Fibroblast of the aortic adventitia (primary cell): Measurements from ENCODE around the gene ADNP2. TPM values are rescaled to one million over a fixed set of nuclear protein-coding genes. Genes with fewer than 3 reads are reported as not detected.
"Not testable (repeated sequence)": the region's sequence is repeated elsewhere in the genome, so short reads cannot be mapped to it uniquely, and the experiment has no call there.

ENCODE experiments used
- DNase-seq: peaks from one replicate; pipeline ENCODE4 v3.0.0-alpha.2; 2010; ENCODE audit warnings: low read depth
- H3K4me3 ChIP-seq: 2 replicates; pipeline ENCODE4 v1.5.1; 2011; ENCODE audit warnings: low read depth, mild to moderate bottlenecking, control low read depth, low read length, moderate library complexity
- CTCF ChIP-seq: IDR thresholded peaks from 2 replicates; pipeline ENCODE4 v1.5.1; 2011; ENCODE audit warnings: mild to moderate bottlenecking, low read length, control low read depth, inconsistent platforms; ENCODE audit not compliant: insufficient read depth
- total RNA-seq: library from RNA; depleted of rRNA; stranded (reverse); fragments of >200 nt; gene quantifications from 2 replicates; pipeline ENCODE4 v1.2.3, GENCODE V29; 2012; ENCODE audit warnings: low replicate concordance

The ADNP2 gene
- total RNA-seq, 1 donor: 23.9 TPM

- no peak overlapping the region for H3K4me3 ChIP-seq
- DNase-seq: no peak
- no peak for TF ChIP-seq CTCF
Measured at GRCh38 chr18:80163183-80163582, 54.1 kb downstream of the ADNP2 start.

DNA sequence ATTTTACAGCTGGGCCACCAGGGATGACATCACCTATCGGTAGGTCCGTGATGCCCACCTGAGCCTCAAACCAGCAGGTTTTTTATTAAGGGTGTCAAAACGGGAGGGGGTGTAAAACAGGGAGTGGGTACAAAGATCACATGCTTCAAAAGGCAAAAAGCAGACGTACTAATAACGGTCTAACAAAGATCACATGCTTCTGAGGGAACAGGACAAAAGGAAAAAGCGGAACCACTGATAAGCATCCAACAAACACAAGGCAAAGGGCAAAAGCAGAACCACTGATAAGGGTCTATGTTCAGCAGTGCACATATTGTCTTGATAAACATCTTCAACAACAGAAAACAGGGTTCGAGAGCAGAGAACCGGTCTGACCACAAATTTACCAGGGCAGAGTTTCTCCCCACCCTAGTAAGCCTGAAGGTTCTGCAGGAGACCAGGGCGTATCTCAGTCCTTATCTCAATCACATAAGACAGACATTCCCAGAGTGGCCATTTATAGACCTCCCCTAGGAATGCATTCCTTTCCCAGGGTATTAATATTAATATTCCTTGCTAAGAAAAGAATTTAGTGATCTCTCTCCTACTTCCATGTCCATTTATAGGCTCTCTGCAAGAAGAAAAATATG lies 55.8 kb downstream of the ADNP2 start:
- H3K4me3 ChIP-seq, DNase-seq: not testable (repeated sequence)

DNA sequence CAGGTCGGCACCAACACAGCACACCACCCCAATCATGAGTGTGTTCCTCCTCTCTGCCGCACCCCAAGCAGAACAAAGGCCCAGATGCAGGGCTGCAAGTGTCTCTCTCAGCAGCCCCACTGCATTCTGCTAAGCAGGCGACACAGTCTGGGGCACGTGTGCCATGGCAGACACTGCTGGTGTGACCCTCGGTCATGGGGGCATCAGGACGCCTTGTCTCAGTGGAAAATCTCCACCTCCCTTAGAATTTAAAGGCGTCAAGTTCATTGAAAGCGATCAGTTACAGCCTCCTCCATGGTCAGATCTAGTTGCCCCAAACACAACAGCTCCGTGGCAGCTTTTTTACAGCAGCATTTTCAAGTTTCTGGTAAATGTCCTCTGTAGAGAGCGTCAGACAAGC lies 57.2 kb downstream of the ADNP2 start:
- no peak for TF ChIP-seq CTCF
- H3K4me3 ChIP-seq: no peak overlapping the region
- DNase-seq: no peak

DNA sequence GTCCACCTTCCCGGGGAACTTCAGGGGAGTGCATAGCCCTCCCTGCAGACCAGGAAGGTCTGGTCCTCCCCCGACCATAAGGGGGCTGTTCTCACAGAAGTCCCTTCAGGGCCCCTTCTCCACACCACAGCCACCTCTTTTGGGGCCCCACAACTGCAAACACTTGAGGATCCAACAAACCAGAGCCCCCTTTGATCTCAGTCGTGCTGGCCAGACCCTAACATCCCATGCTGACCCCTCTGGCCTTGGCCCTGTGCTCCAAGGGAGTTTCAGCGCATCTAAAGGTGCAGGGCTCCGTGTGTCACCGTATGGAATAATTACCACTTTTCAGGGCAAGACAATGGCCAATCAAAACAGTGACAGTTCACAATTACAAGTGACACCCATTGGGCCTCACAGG lies 57.7 kb downstream of the ADNP2 start:
- DNase-seq: no peak
- H3K4me3 ChIP-seq: no peak overlapping the region
- TF ChIP-seq CTCF: no peak

DNA sequence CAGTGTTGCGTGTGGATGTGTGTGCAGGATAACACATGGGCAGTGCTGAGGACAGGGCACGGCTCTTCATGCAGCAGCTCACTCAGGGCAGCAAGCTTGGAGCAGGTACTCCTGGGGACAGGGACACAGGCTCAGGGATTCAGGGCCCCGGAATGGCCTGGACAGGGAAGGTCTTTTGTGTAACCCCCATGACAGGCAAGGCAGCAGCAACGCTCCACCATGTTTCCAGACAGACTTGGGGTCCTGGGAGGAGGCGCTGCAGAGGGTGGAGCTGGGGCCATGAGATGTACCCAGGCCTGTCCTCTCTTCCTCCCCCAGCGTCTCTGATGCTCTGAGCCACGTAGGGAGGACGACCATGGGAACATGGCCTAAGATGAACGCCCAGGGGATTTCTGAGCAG lies 58.3 kb downstream of the ADNP2 start:
- TF ChIP-seq CTCF: no peak
- no peak for DNase-seq
- H3K4me3 ChIP-seq: no peak overlapping the region

DNA sequence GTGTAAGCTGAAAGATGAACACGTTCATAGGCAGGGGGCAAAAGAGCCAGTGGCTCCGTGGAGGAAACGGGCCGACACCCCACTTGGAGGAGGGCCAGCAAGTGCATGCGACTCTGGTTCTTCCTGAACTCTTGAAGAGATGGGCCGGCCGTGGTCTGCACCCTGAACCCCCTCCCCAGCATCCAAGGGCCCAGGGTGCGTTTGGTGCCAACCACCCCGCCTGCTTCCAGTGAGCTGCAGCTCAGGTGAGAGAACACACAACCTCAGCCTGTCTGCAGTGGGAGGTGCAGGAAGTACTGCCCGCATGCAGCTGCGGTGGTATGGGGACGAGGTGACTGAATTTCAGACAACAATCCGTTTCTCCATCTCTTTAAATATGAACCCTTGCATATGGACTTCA lies 58.9 kb downstream of the ADNP2 start:
- no peak for DNase-seq
- TF ChIP-seq CTCF: no peak
- no peak overlapping the region for H3K4me3 ChIP-seq

DNA sequence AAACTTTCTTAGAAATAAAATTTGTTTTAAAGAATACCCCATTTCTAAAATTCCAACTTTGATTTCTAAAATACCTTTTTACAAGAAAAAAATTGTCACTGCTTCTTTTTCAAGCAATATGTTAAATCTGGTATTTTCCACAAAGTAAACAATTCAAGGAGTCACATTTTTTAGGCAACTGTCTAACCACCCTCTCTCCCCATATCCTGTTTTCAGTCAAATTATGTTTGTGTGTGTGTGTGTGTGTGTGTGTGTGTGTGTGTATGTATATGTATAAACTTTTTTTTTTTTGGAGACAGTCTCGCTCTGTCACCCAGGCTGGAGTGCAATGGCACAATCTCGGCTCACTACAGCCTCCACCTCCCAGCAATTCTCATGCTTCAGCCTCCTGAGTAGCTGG lies 59.3 kb downstream of the ADNP2 start:
- DNase-seq: no peak
- no peak overlapping the region for H3K4me3 ChIP-seq
- no peak for TF ChIP-seq CTCF
